HepG2 (cell line): Measurements from ENCODE around the gene HNRNPF. TPM values are rescaled to one million over a fixed set of nuclear protein-coding genes. Genes with fewer than 3 reads are reported as not detected.

ENCODE experiments used
- ATAC-seq: fragments of 200-7000 bp; cut with Tn5 transposase; 3 replicates; pipeline ENCODE4 v1.9.1; 2020; ENCODE audit warnings: mild to moderate bottlenecking, moderate library complexity
- BruUV-seq: library from RNA; stranded (reverse); fragments of 400-500 nt; replicated peaks from 2 replicates; lab custom pipeline; 2021; lab: Mats Ljungman, UMichigan
- CTCF ChIA-PET: fragments of 300-600 bp; formaldehyde crosslinking; extraction: SDS; loops from one replicate; lab custom pipeline; 2021; ENCODE audit warnings: low total read pairs, inconsistent platforms, low intra/inter-chr PET ratio; lab: Yijun Ruan, JAX
- POLR2A ChIA-PET: fragments of 350-600 bp; sonication (Branson Sonifier 250); formaldehyde crosslinking; loops from one replicate; lab custom pipeline; 2020; ENCODE audit warnings: antibody characterized with exemption, inconsistent platforms; lab: Yijun Ruan, JAX
- DNase-seq: peaks from one replicate; pipeline ENCODE4 v3.0.0-alpha.2; 2015; ENCODE audit warnings: low spot score
- FAIRE-seq: peaks from 3 replicates; lab custom pipeline; 2011; peaks lifted over from hg19 to GRCh38; lab: Jason Lieb, UNC
- H2AFZ ChIP-seq: one replicate; pipeline ENCODE4 v1.6.1; 2011; ENCODE audit warnings: low read length, inconsistent platforms
- H3K27ac ChIP-seq: fragments of 300-600 bp; 3 replicates; pipeline ENCODE4 v1.8.0; 2011; ENCODE audit warnings: mixed run types, mild to moderate bottlenecking, mixed read lengths, low read length, inconsistent platforms; ENCODE audit not compliant: insufficient read depth; ENCODE audit errors: extremely low read length
- H3K27me3 ChIP-seq, 2 experiments: fragments of 200-600 bp in 1 of 2; 2 replicates in 1 of 2; 3 replicates in 1 of 2; pipeline versions ENCODE4 v1.6.0 to v1.8.0; 2011; ENCODE audit warnings: low read length in 2 of 2, mild to moderate bottlenecking in 2 of 2, moderate library complexity in 2 of 2, inconsistent platforms in 1 of 2; ENCODE audit not compliant: insufficient read depth in 2 of 2, control insufficient read depth in 1 of 2
- H3K36me3 ChIP-seq, 2 experiments: fragments of 200-600 bp in 1 of 2; replicated peaks in 1 of 2; 2 replicates in 1 of 2; 3 replicates in 1 of 2; pipeline versions ENCODE4 v1.5.1 to v1.8.0; 2011; ENCODE audit warnings: low read length in 2 of 2, inconsistent platforms in 1 of 2; ENCODE audit not compliant: insufficient read depth in 2 of 2, control insufficient read depth in 1 of 2
- H3K4me1 ChIP-seq: 2 replicates; pipeline ENCODE4 v1.5.1; 2012; ENCODE audit warnings: low read length, inconsistent platforms; ENCODE audit not compliant: insufficient read depth
- H3K4me2 ChIP-seq: 2 replicates; pipeline ENCODE4 v1.6.0; 2011; ENCODE audit warnings: low read depth, low read length, inconsistent platforms
- H3K4me3 ChIP-seq, 3 experiments: fragments of 200-600 bp in 1 of 3; sonication (generic), shearing (Covaris generic) in 1 of 3; replicated peaks in 1 of 3; 2 replicates each; pipeline ENCODE4 v1.5.1; 2011 to 2016; ENCODE audit warnings: low read length in 3 of 3, inconsistent platforms in 2 of 3, low read depth in 2 of 3, mild to moderate bottlenecking in 2 of 3, control low read depth in 1 of 3, mixed read lengths in 1 of 3; ENCODE audit not compliant: insufficient read depth in 1 of 3
- H3K79me2 ChIP-seq: one replicate; pipeline ENCODE4 v1.6.1; 2011; ENCODE audit warnings: low read length, inconsistent platforms; ENCODE audit not compliant: insufficient read depth
- H3K9ac ChIP-seq: 2 replicates; pipeline ENCODE4 v1.6.0; 2011; ENCODE audit warnings: mild to moderate bottlenecking, low read depth, low read length, inconsistent platforms; ENCODE audit not compliant: insufficient read depth
- H3K9me3 ChIP-seq: 2 replicates; pipeline ENCODE4 v1.5.1; 2012; ENCODE audit warnings: mild to moderate bottlenecking, low read length
- H4K20me1 ChIP-seq: 2 replicates; pipeline ENCODE4 v1.6.0; 2011; ENCODE audit warnings: inconsistent platforms, mild to moderate bottlenecking, low read length, moderate library complexity; ENCODE audit not compliant: insufficient read depth
- ARNTL ChIP-seq: sonication (generic); formaldehyde crosslinking; IDR thresholded peaks from 2 replicates; pipeline ENCODE4 v1.4.0; 2020; ENCODE audit warnings: mild to moderate bottlenecking, missing genetic modification reagents
- ETV5 ChIP-seq: IDR thresholded peaks from 2 replicates; pipeline ENCODE4 v1.6.1; 2018; ENCODE audit warnings: missing biosample characterization, missing genetic modification reagents, inconsistent platforms, borderline replicate concordance
- EZH2 ChIP-seq: conservative IDR thresholded peaks from 2 replicates; pipeline ENCODE4 v1.6.1; 2012; ENCODE audit warnings: mild to moderate bottlenecking, low read depth, low read length, moderate library complexity
- FOXO1 ChIP-seq: sonication (generic); formaldehyde crosslinking; IDR thresholded peaks from 2 replicates; pipeline ENCODE4 v1.4.0; 2020; ENCODE audit warnings: missing genetic modification reagents
- GTF3A ChIP-seq: sonication (generic); formaldehyde crosslinking; conservative IDR thresholded peaks from 2 replicates; pipeline ENCODE4 v1.4.0; 2020; ENCODE audit warnings: mild to moderate bottlenecking, missing genetic modification reagents
- LCORL ChIP-seq, 2 experiments: fragments of 450-650 bp in 1 of 2; sonication (generic) in 1 of 2; formaldehyde crosslinking in 1 of 2; IDR thresholded peaks; 2 replicates each; pipeline versions ENCODE4 v1.5.0 to v1.6.1; 2017 to 2020; ENCODE audit warnings: antibody characterized with exemption in 1 of 2, missing genetic modification reagents in 1 of 2
- MED13 ChIP-seq: sonication (generic); formaldehyde crosslinking; IDR thresholded peaks from 2 replicates; pipeline ENCODE4 v1.5.0; 2020; ENCODE audit warnings: missing genetic modification reagents
- NFATC3 ChIP-seq: sonication (generic); formaldehyde crosslinking; IDR thresholded peaks from 2 replicates; pipeline ENCODE4 v1.5.1; 2020; ENCODE audit warnings: mild to moderate bottlenecking, missing genetic modification reagents
- PTBP1 ChIP-seq: fragments of 200-400 bp; formaldehyde crosslinking; IDR thresholded peaks from 2 replicates; pipeline ENCODE4 v1.6.1; 2018; ENCODE audit warnings: low read length, low read depth; ENCODE audit not compliant: poor library complexity, severe bottlenecking
- RFX1 ChIP-seq: fragments of 450-650 bp; IDR thresholded peaks from 2 replicates; pipeline ENCODE4 v1.6.1; 2017
- SMAD3 ChIP-seq: sonication (generic); formaldehyde crosslinking; IDR thresholded peaks from 2 replicates; pipeline ENCODE4 v1.4.0; 2020; ENCODE audit warnings: missing genetic modification reagents
- TOE1 ChIP-seq: sonication (generic); formaldehyde crosslinking; IDR thresholded peaks from 2 replicates; pipeline ENCODE4 v1.4.0; 2020; ENCODE audit warnings: mild to moderate bottlenecking, missing genetic modification reagents
- XBP1 ChIP-seq: sonication (generic); formaldehyde crosslinking; IDR thresholded peaks from 2 replicates; pipeline ENCODE4 v1.5.0; 2020; ENCODE audit warnings: missing genetic modification reagents
- ZNF224 ChIP-seq: sonication (generic); formaldehyde crosslinking; IDR thresholded peaks from 2 replicates; pipeline ENCODE4 v1.5.0; 2020; ENCODE audit warnings: mild to moderate bottlenecking, missing genetic modification reagents
- ZNF274 ChIP-seq: sonication (generic); formaldehyde crosslinking; IDR thresholded peaks from 2 replicates; pipeline ENCODE4 v1.5.1; 2020; ENCODE audit warnings: mild to moderate bottlenecking, missing genetic modification reagents
- WGBS: methylation state at CpG from one replicate; pipeline ENCODE4 v1.1.6; 2017; ENCODE audit warnings: low lambda C conversion rate; 5-methylcytosine and 5-hydroxymethylcytosine counted together
- in situ Hi-C: cut with HindIII; loops from 2 replicates; pipeline ENCODE4 v1.10.0; 2017; ENCODE audit warnings: low pct_unique_long_range_greater_than_20kb; ENCODE audit not compliant: extremely low pct_ligation_motif_present
- intact Hi-C: fragments of 100-400 bp; cut with micrococcal nuclease; formaldehyde crosslinking; loops from one replicate; pipeline ENCODE4 v1.10.0; 2022; ENCODE audit not compliant: unreplicated experiment
- polyA plus RNA-seq, 8 experiments: library from polyadenylated mRNA; depleted of rRNA in 3 of 8; stranded (reverse) in 7 of 8; unstranded in 1 of 8; fragments of >200 nt; fragmentation: Illumina TruSeq in 4 of 8; extraction: Trizol in 4 of 8; gene quantifications; 2 replicates each; pipeline versions ENCODE4 v1.2.1 to v1.2.3, GENCODE V29; 2011 to 2016; ENCODE audit warnings: low read depth in 4 of 8, missing spikeins in 1 of 8, mixed read lengths in 1 of 8; ENCODE audit not compliant: insufficient read depth in 1 of 8
- total RNA-seq, 5 experiments: library from RNA; depleted of rRNA; stranded (reverse); fragments of >200 nt; fragmentation: Illumina TruSeq; extraction: Trizol; gene quantifications; 2 replicates each; pipeline ENCODE4 v1.2.3, GENCODE V29; 2016; ENCODE audit warnings: low read depth in 1 of 5
- TF ChIP-seq, protein P1 (sequence below): sonication (generic); formaldehyde crosslinking; IDR thresholded peaks from 2 replicates; pipeline ENCODE4 v1.8.1; 2023; ENCODE audit warnings: missing genetic modification reagents, mild to moderate bottlenecking, borderline replicate concordance
- TF ChIP-seq, protein P2 (sequence below): sonication (generic); formaldehyde crosslinking; IDR thresholded peaks from 2 replicates; pipeline ENCODE4 v1.4.0; 2020; ENCODE audit warnings: missing genetic modification reagents

HNRNPF gene
- total and polyA plus RNA-seq, 2 of the 13 experiments (the other 11 are each of a cell fraction or from before 2014, with no cell fraction given) = 166 to 308 TPM

DNA sequence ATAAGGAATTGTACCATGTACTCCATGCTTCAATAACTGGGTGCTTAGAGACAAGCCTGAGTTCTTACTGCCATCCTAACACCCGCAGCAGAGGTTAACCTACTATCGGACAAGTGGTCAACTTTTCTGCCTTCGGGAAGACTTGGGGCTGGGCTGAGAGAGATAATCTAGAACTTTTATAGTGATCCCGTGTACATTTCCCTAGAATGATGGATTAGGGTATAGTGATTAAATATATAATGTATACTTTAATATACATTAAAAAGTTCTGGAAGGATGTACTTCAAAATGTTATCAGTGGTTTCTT is 12.2 kb upstream of the HNRNPF start (continued):
- no peak for TF ChIP-seq TOE1 (CRISPR knock-in tag)
- TF ChIP-seq MED13 (CRISPR knock-in tag) = no peak

DNA sequence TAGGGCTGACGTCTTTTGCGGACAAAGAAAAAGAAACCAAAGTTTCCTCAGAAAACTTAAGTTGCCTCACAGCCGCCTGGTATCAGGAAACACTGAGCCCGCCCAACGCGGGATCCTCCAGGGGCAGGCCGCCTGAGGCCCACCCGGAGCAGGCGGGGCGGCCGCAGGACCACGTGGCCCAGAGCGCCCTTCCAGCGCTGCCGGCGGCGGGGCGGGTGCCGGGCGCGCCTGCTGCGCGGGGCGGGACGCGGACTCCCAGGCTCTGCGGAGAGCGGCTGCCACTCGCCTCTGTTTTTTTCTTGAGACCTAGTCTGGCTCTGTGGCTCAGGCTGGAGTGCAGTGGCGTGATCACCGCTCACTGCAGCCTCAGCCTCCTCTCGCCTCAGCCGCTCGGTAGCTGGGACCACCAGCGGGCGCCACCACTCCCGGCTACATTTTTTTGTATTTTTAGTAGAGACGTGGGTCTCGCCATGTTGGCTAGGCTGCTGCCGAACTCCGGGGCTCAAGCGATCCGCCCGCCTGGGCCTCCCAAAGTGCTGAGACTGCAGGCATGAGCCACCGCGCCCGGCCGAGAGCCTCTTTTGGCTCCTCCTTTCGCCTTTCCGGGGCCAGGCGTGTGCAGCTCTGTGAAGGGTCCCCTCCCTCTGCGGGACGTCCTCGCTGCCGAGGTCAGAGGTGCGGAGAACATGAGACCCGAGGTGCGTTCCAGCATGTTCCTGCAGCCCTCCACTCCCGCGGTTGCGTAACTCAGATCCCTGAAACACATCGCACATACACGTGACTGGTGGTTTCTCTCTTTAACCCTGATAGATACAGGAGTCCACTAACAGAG is 11.6 kb upstream of the HNRNPF start:
- in situ Hi-C loops = loop anchor here (25.0 kb wide), 1 partner anchor 1542 kb away; the partner anchor contains the start of gene RASSF4
- Histone ChIP-seq H3K9me3 (no peaks in the 10 kb centered on the region), H3K9ac (peak overlapping the region; percentile 81), H3K27me3 (no peaks in the 10 kb centered on the region), H3K79me2 (no peaks in the 10 kb centered on the region), H2AFZ (no peak overlapping the region), H4K20me1 (no peaks in the 10 kb centered on the region), H3K4me1 (peaks cover 70% of the 10 kb centered on the region), H3K4me3 (peak overlapping the region; percentile 27 to 64 (median 47); a peak in 5 of 6 replicates), H3K27ac (peak overlapping the region; percentile 99), H3K4me2 (peak overlapping the region; percentile 87), H3K36me3 (no peaks in the 10 kb centered on the region)
- WGBS = 2% methylated on average over 26 of the region's 63 CpGs
- POLR2A ChIA-PET = interaction anchor here (1.0 to 4.9 kb wide), 11 partner anchors 9 to 1560 kb away, joined by 3 to 39 read pairs (median 4); partner anchors contain the start of genes HNRNPF and ZNF487
- ATAC-seq (peak; percentile 92), DNase-seq (peak; percentile 96), FAIRE-seq (peak; percentile 94)
- BruUV-seq = TSS peak; percentile 84
- CTCF ChIA-PET = interaction anchor here (1.4 kb wide), 1 partner anchor 16 kb away, joined by 3 read pairs; the partner anchor contains the start of gene ZNF487
- intact Hi-C loops = loop anchor here (1.0 kb wide), 2 partner anchors 11 to 24 kb away; partner anchors contain the start of gene HNRNPF
- peak; percentile 91 for TF ChIP-seq FOXO1
- peak; percentile 83; the same call in 1 of the 2 replicates for TF ChIP-seq NFATC3 (CRISPR knock-in tag)
- TF ChIP-seq LCORL (IDR thresholded peaks at IDR 0.05) = no peak
- peak; percentile 94 for TF ChIP-seq LCORL (CRISPR knock-in tag; IDR thresholded peaks at IDR 0.05)
- peak; percentile 99 for TF ChIP-seq ZNF224 (CRISPR knock-in tag)
- no peak for TF ChIP-seq EZH2
- TF ChIP-seq XBP1 (CRISPR knock-in tag) = peak; percentile 89
- TF ChIP-seq, protein P1, sequence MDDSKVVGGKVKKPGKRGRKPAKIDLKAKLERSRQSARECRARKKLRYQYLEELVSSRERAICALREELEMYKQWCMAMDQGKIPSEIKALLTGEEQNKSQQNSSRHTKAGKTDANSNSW (CRISPR knock-in tag) = peak; percentile 96; the same call in 1 of the 2 replicates
- peak; percentile 81 for TF ChIP-seq ETV5 (CRISPR knock-in tag)
- TF ChIP-seq GTF3A (CRISPR knock-in tag) = no peak
- peak; percentile 90 for TF ChIP-seq ZNF274 (CRISPR knock-in tag)
- no peak; the same call in 1 of the 2 replicates for TF ChIP-seq RFX1
- TF ChIP-seq ARNTL (CRISPR knock-in tag) = peak; percentile 100
- TF ChIP-seq, protein P2, sequence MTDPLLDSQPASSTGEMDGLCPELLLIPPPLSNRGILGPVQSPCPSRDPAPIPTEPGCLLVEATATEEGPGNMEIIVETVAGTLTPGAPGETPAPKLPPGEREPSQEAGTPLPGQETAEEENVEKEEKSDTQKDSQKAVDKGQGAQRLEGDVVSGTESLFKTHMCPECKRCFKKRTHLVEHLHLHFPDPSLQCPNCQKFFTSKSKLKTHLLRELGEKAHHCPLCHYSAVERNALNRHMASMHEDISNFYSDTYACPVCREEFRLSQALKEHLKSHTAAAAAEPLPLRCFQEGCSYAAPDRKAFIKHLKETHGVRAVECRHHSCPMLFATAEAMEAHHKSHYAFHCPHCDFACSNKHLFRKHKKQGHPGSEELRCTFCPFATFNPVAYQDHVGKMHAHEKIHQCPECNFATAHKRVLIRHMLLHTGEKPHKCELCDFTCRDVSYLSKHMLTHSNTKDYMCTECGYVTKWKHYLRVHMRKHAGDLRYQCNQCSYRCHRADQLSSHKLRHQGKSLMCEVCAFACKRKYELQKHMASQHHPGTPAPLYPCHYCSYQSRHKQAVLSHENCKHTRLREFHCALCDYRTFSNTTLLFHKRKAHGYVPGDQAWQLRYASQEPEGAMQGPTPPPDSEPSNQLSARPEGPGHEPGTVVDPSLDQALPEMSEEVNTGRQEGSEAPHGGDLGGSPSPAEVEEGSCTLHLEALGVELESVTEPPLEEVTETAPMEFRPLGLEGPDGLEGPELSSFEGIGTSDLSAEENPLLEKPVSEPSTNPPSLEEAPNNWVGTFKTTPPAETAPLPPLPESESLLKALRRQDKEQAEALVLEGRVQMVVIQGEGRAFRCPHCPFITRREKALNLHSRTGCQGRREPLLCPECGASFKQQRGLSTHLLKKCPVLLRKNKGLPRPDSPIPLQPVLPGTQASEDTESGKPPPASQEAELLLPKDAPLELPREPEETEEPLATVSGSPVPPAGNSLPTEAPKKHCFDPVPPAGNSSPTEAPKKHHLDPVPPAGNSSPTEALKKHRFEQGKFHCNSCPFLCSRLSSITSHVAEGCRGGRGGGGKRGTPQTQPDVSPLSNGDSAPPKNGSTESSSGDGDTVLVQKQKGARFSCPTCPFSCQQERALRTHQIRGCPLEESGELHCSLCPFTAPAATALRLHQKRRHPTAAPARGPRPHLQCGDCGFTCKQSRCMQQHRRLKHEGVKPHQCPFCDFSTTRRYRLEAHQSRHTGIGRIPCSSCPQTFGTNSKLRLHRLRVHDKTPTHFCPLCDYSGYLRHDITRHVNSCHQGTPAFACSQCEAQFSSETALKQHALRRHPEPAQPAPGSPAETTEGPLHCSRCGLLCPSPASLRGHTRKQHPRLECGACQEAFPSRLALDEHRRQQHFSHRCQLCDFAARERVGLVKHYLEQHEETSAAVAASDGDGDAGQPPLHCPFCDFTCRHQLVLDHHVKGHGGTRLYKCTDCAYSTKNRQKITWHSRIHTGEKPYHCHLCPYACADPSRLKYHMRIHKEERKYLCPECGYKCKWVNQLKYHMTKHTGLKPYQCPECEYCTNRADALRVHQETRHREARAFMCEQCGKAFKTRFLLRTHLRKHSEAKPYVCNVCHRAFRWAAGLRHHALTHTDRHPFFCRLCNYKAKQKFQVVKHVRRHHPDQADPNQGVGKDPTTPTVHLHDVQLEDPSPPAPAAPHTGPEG (CRISPR knock-in tag) = peak; percentile 96
- TF ChIP-seq SMAD3 (CRISPR knock-in tag) = peak; percentile 90
- TF ChIP-seq PTBP1 = no peak
